Stimulated activated CD4-positive, alpha-beta T cell treated with anti-CD3 and anti-CD28 coated beads, TNF-alpha, amount 100 ng/mL, for 24 hours (primary cell): ENCODE results near the gene CCNI.
A peak's percentile ranks its signal among the peaks of the same experiment; 100 is the strongest.
"Not testable (repeated sequence)": the region's sequence is repeated elsewhere in the genome, so short reads cannot be mapped to it uniquely, and the experiment has no call there.

Experiments
- DNase-seq, 3 experiments: peaks; one replicate each; pipeline ENCODE4 v3.0.0-alpha.2; 2020; ENCODE audit warnings: low read depth in 3 of 3

The CCNI gene

GRCh38 chr4:77040854-77041725, 34.7 kb downstream of the CCNI start:
- DNase-seq: no peak

- DNase-seq: no peak
Observed at GRCh38 chr4:77040270-77040669, 35.5 kb downstream of the CCNI start.

- DNase-seq: no peak
Observed at GRCh38 chr4:77039796-77040195, 36.0 kb downstream of the CCNI start.

- DNase-seq: no peak
Observed at GRCh38 chr4:77037736-77038135, 38.1 kb downstream of the CCNI start.

- not testable (repeated sequence) for DNase-seq
Observed at GRCh38 chr4:77037168-77037567, 38.6 kb downstream of the CCNI start.

- DNase-seq: no peak
Observed at GRCh38 chr4:77036206-77036605, 39.6 kb downstream of the CCNI start.

- no peak for DNase-seq
Observed at GRCh38 chr4:77035153-77035552, 40.6 kb downstream of the CCNI start.

- peak in 1 of 3 experiments; percentile 7 for DNase-seq
Observed at GRCh38 chr4:77031544-77031943, 44.2 kb downstream of the CCNI start.

GRCh38 chr4:77029757-77030156, 46.0 kb downstream of the CCNI start:
- not testable (repeated sequence) for DNase-seq

- DNase-seq: no peak
Observed at GRCh38 chr4:77028246-77028645, 47.5 kb downstream of the CCNI start.

- no peak for DNase-seq
Observed at GRCh38 chr4:77026322-77026704, 49.5 kb downstream of the CCNI start.

GRCh38 chr4:77025643-77026321, 50.0 kb downstream of the CCNI start:
- DNase-seq: no peak

GRCh38 chr4:77023920-77024319, 51.9 kb downstream of the CCNI start:
- DNase-seq: no peak

GRCh38 chr4:77022560-77023179, 53.1 kb downstream of the CCNI start:
- no peak for DNase-seq

- no peak for DNase-seq
Observed at GRCh38 chr4:77021614-77022089, 54.1 kb downstream of the CCNI start.

- no peak for DNase-seq
Observed at GRCh38 chr4:77020017-77020416, 55.8 kb downstream of the CCNI start.

- DNase-seq: no peak
Observed at GRCh38 chr4:77015390-77015789, 60.4 kb downstream of the CCNI start.

GRCh38 chr4:77014256-77014655, 61.5 kb downstream of the CCNI start:
- DNase-seq: no peak

GRCh38 chr4:77012726-77013125, 63.1 kb downstream of the CCNI start:
- no peak for DNase-seq

- DNase-seq: no peak
Observed at GRCh38 chr4:77010841-77011354, 64.9 kb downstream of the CCNI start.

GRCh38 chr4:77009511-77010115, 66.2 kb downstream of the CCNI start:
- DNase-seq: no peak
